ENCODE results near the gene TM9SF3.

TM9SF3 gene

DNA sequence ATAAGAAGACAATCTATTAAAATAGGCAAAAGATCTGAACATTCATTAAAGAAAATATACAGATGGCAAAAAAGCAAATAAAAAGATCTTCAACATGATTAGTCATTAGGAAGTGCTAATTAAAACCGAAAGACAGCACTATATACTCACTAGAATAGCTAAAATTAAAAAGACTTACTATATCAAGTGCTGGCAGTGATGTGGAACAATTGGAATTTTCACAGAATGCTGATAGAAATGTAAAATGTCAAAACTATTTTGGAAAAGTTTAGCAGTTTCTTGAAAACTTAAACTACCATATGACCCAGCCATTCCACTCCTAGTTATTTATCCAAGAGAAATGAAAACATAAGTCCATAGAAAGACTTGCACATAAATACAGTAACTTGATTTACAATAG lies 48.1 kb downstream of the TM9SF3 start:
- Histone ChIP-seq H3F3A (ENCODE audit: insufficient read depth) (peaks cover 11% of the 10 kb centered on the region; the same call in 1 of the 2 replicates), H3K4me2 (ENCODE audit: low read depth, low read length, poor library complexity, severe bottlenecking) (no peak overlapping the region), H3K36me3 (ENCODE audit: low read length) (peaks cover 35% of the 10 kb centered on the region), H3K9me2 (replicated peaks; ENCODE audit: insufficient read depth, low read length) (no peaks in the 10 kb centered on the region), H3K9ac (ENCODE audit: low read length) (no peak overlapping the region), H3K27ac (ENCODE audit: low read depth, low read length) (no peak overlapping the region), H3K4me3 (ENCODE audit: insufficient read depth, low read length, poor library complexity, severe bottlenecking) (no peak overlapping the region), H2AFZ (ENCODE audit: low read depth, low read length, severe bottlenecking) (no peak overlapping the region), H3K9me3 (ENCODE audit: insufficient read depth, low read length) (no peaks in the 10 kb centered on the region), H3K27me3 (ENCODE audit: low read length) (no peaks in the 10 kb centered on the region), H4K20me1 (ENCODE audit: low read depth, low read length) (no peaks in the 10 kb centered on the region), H3K79me2 (ENCODE audit: insufficient read depth, low read length) (peaks cover 9% of the 10 kb centered on the region; the same call in 1 of the 2 replicates)
- TF ChIP-seq, protein P1, sequence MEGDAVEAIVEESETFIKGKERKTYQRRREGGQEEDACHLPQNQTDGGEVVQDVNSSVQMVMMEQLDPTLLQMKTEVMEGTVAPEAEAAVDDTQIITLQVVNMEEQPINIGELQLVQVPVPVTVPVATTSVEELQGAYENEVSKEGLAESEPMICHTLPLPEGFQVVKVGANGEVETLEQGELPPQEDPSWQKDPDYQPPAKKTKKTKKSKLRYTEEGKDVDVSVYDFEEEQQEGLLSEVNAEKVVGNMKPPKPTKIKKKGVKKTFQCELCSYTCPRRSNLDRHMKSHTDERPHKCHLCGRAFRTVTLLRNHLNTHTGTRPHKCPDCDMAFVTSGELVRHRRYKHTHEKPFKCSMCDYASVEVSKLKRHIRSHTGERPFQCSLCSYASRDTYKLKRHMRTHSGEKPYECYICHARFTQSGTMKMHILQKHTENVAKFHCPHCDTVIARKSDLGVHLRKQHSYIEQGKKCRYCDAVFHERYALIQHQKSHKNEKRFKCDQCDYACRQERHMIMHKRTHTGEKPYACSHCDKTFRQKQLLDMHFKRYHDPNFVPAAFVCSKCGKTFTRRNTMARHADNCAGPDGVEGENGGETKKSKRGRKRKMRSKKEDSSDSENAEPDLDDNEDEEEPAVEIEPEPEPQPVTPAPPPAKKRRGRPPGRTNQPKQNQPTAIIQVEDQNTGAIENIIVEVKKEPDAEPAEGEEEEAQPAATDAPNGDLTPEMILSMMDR (IDR thresholded peaks at IDR 0.05; ENCODE audit: insufficient read depth, low read length, poor library complexity, severe bottlenecking) = no peak
- no peak for TF ChIP-seq EZH2phosphoT487 (conservative IDR thresholded peaks at IDR 0.05; ENCODE audit: low read length)

DNA sequence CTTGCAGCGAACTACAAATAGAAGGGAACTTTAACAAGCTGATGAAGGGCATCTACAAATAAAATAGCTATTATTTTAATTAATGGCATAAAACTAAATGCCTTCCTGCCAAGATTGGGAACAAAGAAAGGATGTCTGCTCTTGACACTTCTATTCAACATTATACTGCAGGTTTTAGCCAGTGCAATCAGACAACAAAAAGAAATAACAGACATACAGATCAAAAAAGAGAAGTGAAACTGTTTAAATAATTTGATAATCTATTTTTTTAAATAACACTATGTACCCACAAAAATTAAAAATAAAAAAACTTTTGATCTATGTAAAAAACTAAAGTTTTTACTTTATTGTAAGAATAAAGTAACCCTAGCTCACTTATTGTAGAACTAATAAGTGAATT lies 50.7 kb downstream of the TM9SF3 start:
- H3K27ac ChIP-seq (ENCODE audit: low read depth, low read length) = no peak overlapping the region
- H3K9ac ChIP-seq (ENCODE audit: low read length) = no peak overlapping the region
- H3K36me3 ChIP-seq (ENCODE audit: low read length) = peaks cover 21% of the 10 kb centered on the region; the same call in 1 of the 2 replicates
- H3F3A ChIP-seq (ENCODE audit: insufficient read depth) = 0 out of 2 replicates have a peak, but pooled peaks cover 11% of the 10 kb centered on the region
- TF ChIP-seq EZH2phosphoT487 (conservative IDR thresholded peaks at IDR 0.05; ENCODE audit: low read length) = no peak
- TF ChIP-seq, protein P1 (IDR thresholded peaks at IDR 0.05; ENCODE audit: insufficient read depth, low read length, poor library complexity, severe bottlenecking) = no peak
- no peak overlapping the region for H3K4me2 ChIP-seq (ENCODE audit: low read depth, low read length, poor library complexity, severe bottlenecking)
- no peak overlapping the region for H2AFZ ChIP-seq (ENCODE audit: low read depth, low read length, severe bottlenecking)
- no peaks in the 10 kb centered on the region for H3K9me2 ChIP-seq (replicated peaks; ENCODE audit: insufficient read depth, low read length)
- H4K20me1 ChIP-seq (ENCODE audit: low read depth, low read length) = no peaks in the 10 kb centered on the region
- H3K27me3 ChIP-seq (ENCODE audit: low read length) = no peaks in the 10 kb centered on the region
- peaks cover 9% of the 10 kb centered on the region; the same call in 1 of the 2 replicates for H3K79me2 ChIP-seq (ENCODE audit: insufficient read depth, low read length)
- no peaks in the 10 kb centered on the region for H3K9me3 ChIP-seq (ENCODE audit: insufficient read depth, low read length)
- no peak overlapping the region for H3K4me3 ChIP-seq (ENCODE audit: insufficient read depth, low read length, poor library complexity, severe bottlenecking)

DNA sequence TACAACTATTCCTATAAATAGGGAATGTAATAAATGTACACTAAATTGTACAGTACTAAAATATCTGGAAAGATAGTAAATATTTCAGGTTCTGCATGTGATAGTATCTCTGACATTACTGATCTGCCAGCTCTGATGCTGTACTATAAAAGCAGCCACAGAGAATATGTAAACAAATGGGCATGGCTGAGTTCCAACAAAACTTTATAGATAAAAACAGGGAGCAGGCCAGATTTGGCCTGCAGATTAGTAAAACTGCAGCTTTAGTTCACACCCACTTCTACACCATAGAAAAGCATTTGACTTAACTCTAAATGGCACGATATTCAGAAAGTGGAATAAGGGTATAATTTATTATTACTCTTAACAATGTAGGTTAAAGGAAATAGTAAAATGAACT lies 54.3 kb downstream of the TM9SF3 start:
- Histone ChIP-seq H3K9ac (ENCODE audit: low read length) (no peak overlapping the region), H3K4me2 (ENCODE audit: low read depth, low read length, poor library complexity, severe bottlenecking) (no peak overlapping the region), H2AFZ (ENCODE audit: low read depth, low read length, severe bottlenecking) (no peak overlapping the region), H3K9me3 (ENCODE audit: insufficient read depth, low read length) (no peaks in the 10 kb centered on the region), H3K36me3 (ENCODE audit: low read length) (peaks cover 32% of the 10 kb centered on the region; the same call in 1 of the 2 replicates), H3K9me2 (replicated peaks; ENCODE audit: insufficient read depth, low read length) (no peaks in the 10 kb centered on the region), H3K27me3 (ENCODE audit: low read length) (no peaks in the 10 kb centered on the region), H3K4me3 (ENCODE audit: insufficient read depth, low read length, poor library complexity, severe bottlenecking) (no peak overlapping the region), H3K79me2 (ENCODE audit: insufficient read depth, low read length) (peaks cover 9% of the 10 kb centered on the region; the same call in 1 of the 2 replicates), H3K27ac (ENCODE audit: low read depth, low read length) (no peak overlapping the region), H4K20me1 (ENCODE audit: low read depth, low read length) (no peaks in the 10 kb centered on the region), H3F3A (ENCODE audit: insufficient read depth) (0 out of 2 replicates have a peak, but pooled peaks cover 1% of the 10 kb centered on the region)
- TF ChIP-seq EZH2phosphoT487 (conservative IDR thresholded peaks at IDR 0.05; ENCODE audit: low read length) = no peak
- TF ChIP-seq, protein P1 (IDR thresholded peaks at IDR 0.05; ENCODE audit: insufficient read depth, low read length, poor library complexity, severe bottlenecking) = no peak
